Esophagus squamous epithelium (tissue), 4 donors: ENCODE results near the gene PKHD1.

Experiments
- POLR2A ChIP-seq, 4 donors: fragments of 450-650 bp; IDR thresholded peaks; one replicate each; pipeline ENCODE4 v1.6.1; 2017; ENCODE audit warnings: antibody characterized with exemption in 4 of 4, mild to moderate bottlenecking in 4 of 4, moderate library complexity in 3 of 4
- TF ChIP-seq, protein P1 (sequence below), 6 experiments: fragments of 450-650 bp in 4 of 6; fragments of 200-600 bp in 2 of 6; sonication (generic) in 2 of 6; IDR thresholded peaks; one replicate each; pipeline ENCODE4 v1.5.1; 2016 to 2019; ENCODE audit warnings: antibody characterized with exemption in 6 of 6, mild to moderate bottlenecking in 4 of 6, moderate library complexity in 4 of 6

DNA sequence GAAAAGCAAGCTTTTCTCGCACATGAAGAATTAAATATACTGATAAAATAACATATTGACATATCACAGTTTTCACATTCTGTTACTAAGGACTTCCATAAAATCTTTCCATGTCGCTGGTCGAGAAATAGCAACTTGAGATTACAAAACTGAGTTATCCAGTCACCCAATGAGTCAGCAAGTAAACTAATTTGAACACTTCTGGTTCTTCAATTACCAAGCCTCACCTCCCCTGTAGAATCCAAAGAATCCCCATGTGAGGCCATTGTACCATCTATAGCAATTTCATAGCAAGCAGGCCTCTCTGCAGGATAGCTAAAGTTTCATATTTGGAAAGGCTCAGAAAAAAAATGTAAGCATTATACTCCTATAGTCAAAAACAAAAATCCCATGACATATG lies 87.3 kb downstream of the PKHD1 start:
- TF ChIP-seq POLR2A (IDR thresholded peaks at IDR 0.05): no peak
- TF ChIP-seq, protein P1, sequence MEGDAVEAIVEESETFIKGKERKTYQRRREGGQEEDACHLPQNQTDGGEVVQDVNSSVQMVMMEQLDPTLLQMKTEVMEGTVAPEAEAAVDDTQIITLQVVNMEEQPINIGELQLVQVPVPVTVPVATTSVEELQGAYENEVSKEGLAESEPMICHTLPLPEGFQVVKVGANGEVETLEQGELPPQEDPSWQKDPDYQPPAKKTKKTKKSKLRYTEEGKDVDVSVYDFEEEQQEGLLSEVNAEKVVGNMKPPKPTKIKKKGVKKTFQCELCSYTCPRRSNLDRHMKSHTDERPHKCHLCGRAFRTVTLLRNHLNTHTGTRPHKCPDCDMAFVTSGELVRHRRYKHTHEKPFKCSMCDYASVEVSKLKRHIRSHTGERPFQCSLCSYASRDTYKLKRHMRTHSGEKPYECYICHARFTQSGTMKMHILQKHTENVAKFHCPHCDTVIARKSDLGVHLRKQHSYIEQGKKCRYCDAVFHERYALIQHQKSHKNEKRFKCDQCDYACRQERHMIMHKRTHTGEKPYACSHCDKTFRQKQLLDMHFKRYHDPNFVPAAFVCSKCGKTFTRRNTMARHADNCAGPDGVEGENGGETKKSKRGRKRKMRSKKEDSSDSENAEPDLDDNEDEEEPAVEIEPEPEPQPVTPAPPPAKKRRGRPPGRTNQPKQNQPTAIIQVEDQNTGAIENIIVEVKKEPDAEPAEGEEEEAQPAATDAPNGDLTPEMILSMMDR (IDR thresholded peaks at IDR 0.05): no peak
